Peyer's patch (tissue), 4 donors: ENCODE results near the gene NKAPD1. TPM values are rescaled to one million over a fixed set of nuclear protein-coding genes. Genes with fewer than 3 reads are reported as not detected.

Source experiments
- DNase-seq, 3 donors: peaks; one replicate each; pipeline ENCODE4 v3.0.0-alpha.2; 2017 to 2019
- H3K27ac ChIP-seq, 4 donors: fragments of 200-600 bp; sonication (generic); one replicate each; pipeline ENCODE4 v1.5.1; 2016 to 2019
- H3K27me3 ChIP-seq, 2 donors: fragments of 200-600 bp; sonication (generic); one replicate each; pipeline ENCODE4 v1.5.1; 2019
- H3K36me3 ChIP-seq, 3 donors: fragments of 200-600 bp; sonication (generic); one replicate each; pipeline ENCODE4 v1.5.1; 2016 to 2019
- H3K4me1 ChIP-seq, 4 donors: fragments of 200-600 bp; sonication (generic); one replicate each; pipeline ENCODE4 v1.5.1; 2016 to 2019
- H3K4me3 ChIP-seq, 4 donors: fragments of 200-600 bp; sonication (generic); 1 replicate in 3 of 4; 2 replicates in 1 of 4; pipeline ENCODE4 v1.5.1; 2016 to 2019; ENCODE audit warnings: mild to moderate bottlenecking in 1 of 4
- H3K9me3 ChIP-seq, 4 donors: fragments of 200-600 bp; sonication (generic); one replicate each; pipeline ENCODE4 v1.5.1; 2016 to 2019; ENCODE audit warnings: mild to moderate bottlenecking in 1 of 4
- CTCF ChIP-seq, 6 experiments: fragments of 450-650 bp in 4 of 6; fragments of 200-600 bp in 2 of 6; sonication (generic) in 1 of 6; IDR thresholded peaks; one replicate each; pipeline ENCODE4 v1.5.1; 2017 to 2019; ENCODE audit warnings: antibody characterized with exemption in 6 of 6, mild to moderate bottlenecking in 3 of 6, moderate library complexity in 1 of 6
- POLR2A ChIP-seq, 2 donors: fragments of 450-650 bp; IDR thresholded peaks; one replicate each; pipeline ENCODE4 v1.5.1; 2017; ENCODE audit warnings: antibody characterized with exemption in 2 of 2, mild to moderate bottlenecking in 2 of 2, moderate library complexity in 2 of 2
- total RNA-seq, 4 donors: library from RNA; depleted of rRNA; stranded (reverse); fragments of >200 nt; gene quantifications; one replicate each; pipeline ENCODE4 v1.1.0, GENCODE V29; 2016

NKAPD1 gene
- total RNA-seq, 4 donors from 2014 or later, result 10.1 to 28.1 (median 11.8) TPM

DNA sequence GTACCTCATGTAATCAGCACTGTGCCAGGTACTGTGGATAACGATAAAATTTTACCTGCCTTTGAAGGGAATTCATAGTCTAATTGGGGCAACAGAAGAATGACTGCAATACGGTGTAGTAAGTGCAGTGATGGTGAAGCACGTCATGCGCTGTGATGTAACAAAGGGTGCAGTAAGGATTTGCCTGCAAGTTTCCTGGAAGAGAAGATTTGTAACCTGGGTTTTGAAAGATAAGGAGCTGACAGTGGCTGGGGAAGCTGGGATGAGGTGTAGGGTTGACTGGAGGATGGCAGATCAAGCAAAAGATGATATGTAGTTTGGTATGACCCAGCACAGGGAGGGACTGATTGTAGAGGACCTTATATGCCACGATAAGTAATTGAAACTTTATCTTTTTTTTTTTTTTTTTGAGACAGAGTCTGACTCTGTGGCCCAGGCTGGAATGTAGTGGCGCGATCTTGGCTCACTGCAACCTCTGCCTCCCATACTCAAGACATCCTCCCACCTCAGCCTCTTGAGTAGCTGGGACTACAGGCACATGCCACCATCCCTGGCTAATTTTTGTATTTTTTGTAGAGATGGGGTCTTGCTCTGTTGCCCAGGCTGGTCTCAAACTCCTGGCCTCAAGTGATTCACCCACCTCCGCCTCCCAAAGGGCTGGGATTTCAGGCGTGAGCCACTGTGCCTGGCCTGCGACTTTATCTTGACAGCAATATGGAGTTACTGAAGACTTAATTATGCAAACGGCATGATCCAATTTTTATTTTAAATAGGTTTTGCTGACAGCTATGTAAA, 23.8 kb downstream of the NKAPD1 start:
- Histone ChIP-seq H3K27ac (no peak overlapping the region), H3K4me3 (no peak overlapping the region), H3K4me1 (no peaks in the 10 kb centered on the region), H3K36me3 (peaks cover 0 to 34% (median 0%) of the 10 kb centered on the region in 3 donors), H3K9me3 (no peaks in the 10 kb centered on the region), H3K27me3 (no peaks in the 10 kb centered on the region)
- DNase-seq, result no peak
- no peak for TF ChIP-seq CTCF (IDR thresholded peaks at IDR 0.05)
- TF ChIP-seq POLR2A (IDR thresholded peaks at IDR 0.05), result no peak

DNA sequence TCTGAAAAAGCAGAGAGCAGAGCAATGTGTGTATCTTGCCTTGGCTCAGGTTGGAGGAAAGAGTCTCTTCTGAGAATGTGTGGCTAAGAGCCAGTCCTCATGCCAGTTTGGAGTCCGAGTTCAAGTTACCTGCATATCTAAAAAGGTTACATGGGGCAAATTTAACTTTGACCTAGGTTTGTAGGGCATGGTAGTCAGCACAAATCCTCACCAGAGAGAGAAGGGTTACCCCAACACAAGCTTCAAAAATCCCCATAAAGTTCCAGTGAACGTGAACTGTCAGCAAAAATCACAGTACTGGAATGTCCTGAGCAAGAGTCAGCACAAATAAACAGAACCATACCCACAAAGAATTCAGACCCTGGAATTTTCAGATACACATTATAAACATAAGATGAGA, 26.4 kb downstream of the NKAPD1 start:
- no peak overlapping the region for H3K27ac ChIP-seq
- DNase-seq, result no peak
- H3K9me3 ChIP-seq, result no peaks in the 10 kb centered on the region
- no peak overlapping the region for H3K4me3 ChIP-seq
- no peaks in the 10 kb centered on the region for H3K4me1 ChIP-seq
- TF ChIP-seq CTCF (IDR thresholded peaks at IDR 0.05), result no peak
- no peak for TF ChIP-seq POLR2A (IDR thresholded peaks at IDR 0.05)
- no peaks in the 10 kb centered on the region for H3K27me3 ChIP-seq
- H3K36me3 ChIP-seq, result peaks cover 0 to 9% (median 0%) of the 10 kb centered on the region in 3 donors

- no peaks in the 10 kb centered on the region for H3K4me1 ChIP-seq
- no peaks in the 10 kb centered on the region for H3K27me3 ChIP-seq
These were observed 29.3 kb downstream of the NKAPD1 start for GRCh38 chr11:112103446-112103845.

DNA sequence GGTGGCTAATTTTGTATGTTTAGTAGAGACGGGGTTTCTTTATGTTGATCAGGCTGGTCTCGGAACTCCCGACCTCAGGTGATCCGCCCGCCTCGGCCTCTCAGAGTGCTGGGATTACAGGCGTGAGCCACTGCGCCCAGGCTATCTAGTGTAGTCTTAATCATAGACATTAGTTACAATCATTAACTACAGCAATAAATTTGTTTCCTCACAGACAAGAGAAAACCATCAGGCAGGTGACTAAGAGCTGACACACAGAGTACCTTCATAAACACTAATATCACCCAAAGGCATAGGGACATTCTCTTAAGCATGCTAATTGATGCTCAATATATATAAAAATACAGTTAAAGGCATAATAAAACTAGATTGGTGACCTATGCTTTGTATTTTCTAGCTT, 32.0 kb downstream of the NKAPD1 start:
- Histone ChIP-seq H3K36me3 (no peaks in the 10 kb centered on the region), H3K4me1 (no peaks in the 10 kb centered on the region), H3K4me3 (no peak overlapping the region), H3K9me3 (no peaks in the 10 kb centered on the region), H3K27ac (no peak overlapping the region), H3K27me3 (no peaks in the 10 kb centered on the region)
- TF ChIP-seq POLR2A (IDR thresholded peaks at IDR 0.05), result no peak
- no peak for TF ChIP-seq CTCF (IDR thresholded peaks at IDR 0.05)
- DNase-seq, result no peak

More at GRCh38 chr11:112103446-112103845, 29.3 kb downstream of the NKAPD1 start:
- Histone ChIP-seq H3K9me3 (no peaks in the 10 kb centered on the region), H3K36me3 (no peaks in the 10 kb centered on the region), H3K27ac (no peak overlapping the region), H3K4me3 (no peak overlapping the region)
- TF ChIP-seq POLR2A (IDR thresholded peaks at IDR 0.05) (no peak), CTCF (IDR thresholded peaks at IDR 0.05) (no peak)
- no peak for DNase-seq

GRCh38 chr11:112113539-112114457, 39.7 kb downstream of the NKAPD1 start:
- TF ChIP-seq POLR2A (IDR thresholded peaks at IDR 0.05), result no peak
- TF ChIP-seq CTCF (IDR thresholded peaks at IDR 0.05), result peak; percentile 13 to 73 (median 70)
- no peaks in the 10 kb centered on the region for H3K9me3 ChIP-seq
- no peaks in the 10 kb centered on the region for H3K4me1 ChIP-seq
- no peak for DNase-seq
- H3K36me3 ChIP-seq, result no peaks in the 10 kb centered on the region
- H3K4me3 ChIP-seq, result no peak overlapping the region
- H3K27me3 ChIP-seq, result no peaks in the 10 kb centered on the region
- H3K27ac ChIP-seq, result no peak overlapping the region
